Activated CD4-positive, CD25-positive, alpha-beta regulatory T cell treated with anti-CD3 and anti-CD28 coated beads, Interleukin-2, amount 50 U/mL, for 16 hours (primary cell): ENCODE measurements around the gene SRGAP1.
"Not testable (repeated sequence)": the region's sequence is repeated elsewhere in the genome, so short reads cannot be mapped to it uniquely, and the experiment has no call there.

ENCODE experiments used
- DNase-seq: peaks from one replicate; pipeline ENCODE4 v3.0.0-alpha.2; 2020; ENCODE audit warnings: low read depth, low spot score

SRGAP1 gene

GRCh38 chr12:64122154-64122553 is 277.7 kb downstream of the SRGAP1 start:
- DNase-seq = no peak

- no peak for DNase-seq
These were observed 278.5 kb downstream of the SRGAP1 start for GRCh38 chr12:64122995-64123394.

- no peak for DNase-seq
These were observed 278.9 kb downstream of the SRGAP1 start for GRCh38 chr12:64123448-64123847.

GRCh38 chr12:64124511-64125197 is 280.2 kb downstream of the SRGAP1 start:
- DNase-seq = no peak

GRCh38 chr12:64125913-64126312 is 281.4 kb downstream of the SRGAP1 start:
- DNase-seq = no peak

- no peak for DNase-seq
These were observed 283.3 kb downstream of the SRGAP1 start for GRCh38 chr12:64127811-64128210.

GRCh38 chr12:64128366-64128765 is 283.9 kb downstream of the SRGAP1 start:
- DNase-seq = no peak

- not testable (repeated sequence) for DNase-seq
These were observed 286.0 kb downstream of the SRGAP1 start for GRCh38 chr12:64130476-64130875.

- not testable (repeated sequence) for DNase-seq
These were observed 287.0 kb downstream of the SRGAP1 start for GRCh38 chr12:64131456-64131855.

- DNase-seq = not testable (repeated sequence)
These were observed 288.2 kb downstream of the SRGAP1 start for GRCh38 chr12:64132672-64133071.

GRCh38 chr12:64137117-64137516 is 292.6 kb downstream of the SRGAP1 start:
- no peak for DNase-seq

GRCh38 chr12:64139021-64139420 is 294.5 kb downstream of the SRGAP1 start:
- no peak for DNase-seq

GRCh38 chr12:64142382-64142781 is 297.9 kb downstream of the SRGAP1 start:
- no peak for DNase-seq

- DNase-seq = no peak
These were observed 298.3 kb downstream of the SRGAP1 start for GRCh38 chr12:64142784-64143183.

- DNase-seq = no peak
These were observed 300.7 kb downstream of the SRGAP1 start for GRCh38 chr12:64145226-64145625.

GRCh38 chr12:64147011-64147631 is 302.6 kb downstream of the SRGAP1 start:
- no peak for DNase-seq

- DNase-seq = no peak
These were observed 303.4 kb downstream of the SRGAP1 start for GRCh38 chr12:64147875-64148274.

GRCh38 chr12:64154677-64155076 is 310.2 kb downstream of the SRGAP1 start:
- DNase-seq = no peak

GRCh38 chr12:64157110-64157509 is 312.6 kb downstream of the SRGAP1 start:
- no peak for DNase-seq

- DNase-seq = no peak
These were observed 315.7 kb downstream of the SRGAP1 start for GRCh38 chr12:64160021-64160710.

- no peak for DNase-seq
These were observed 316.2 kb downstream of the SRGAP1 start for GRCh38 chr12:64160711-64161060.

GRCh38 chr12:64166606-64167005 is 322.1 kb downstream of the SRGAP1 start:
- DNase-seq = not testable (repeated sequence)

GRCh38 chr12:64167041-64167440 is 322.5 kb downstream of the SRGAP1 start:
- not testable (repeated sequence) for DNase-seq
